ENCODE measurements around the gene TMX4.
A peak's percentile ranks its signal among the peaks of the same experiment; 100 is the strongest.
"Not testable (repeated sequence)": the region's sequence is repeated elsewhere in the genome, so short reads cannot be mapped to it uniquely, and the experiment has no call there.

Gene TMX4

DNA sequence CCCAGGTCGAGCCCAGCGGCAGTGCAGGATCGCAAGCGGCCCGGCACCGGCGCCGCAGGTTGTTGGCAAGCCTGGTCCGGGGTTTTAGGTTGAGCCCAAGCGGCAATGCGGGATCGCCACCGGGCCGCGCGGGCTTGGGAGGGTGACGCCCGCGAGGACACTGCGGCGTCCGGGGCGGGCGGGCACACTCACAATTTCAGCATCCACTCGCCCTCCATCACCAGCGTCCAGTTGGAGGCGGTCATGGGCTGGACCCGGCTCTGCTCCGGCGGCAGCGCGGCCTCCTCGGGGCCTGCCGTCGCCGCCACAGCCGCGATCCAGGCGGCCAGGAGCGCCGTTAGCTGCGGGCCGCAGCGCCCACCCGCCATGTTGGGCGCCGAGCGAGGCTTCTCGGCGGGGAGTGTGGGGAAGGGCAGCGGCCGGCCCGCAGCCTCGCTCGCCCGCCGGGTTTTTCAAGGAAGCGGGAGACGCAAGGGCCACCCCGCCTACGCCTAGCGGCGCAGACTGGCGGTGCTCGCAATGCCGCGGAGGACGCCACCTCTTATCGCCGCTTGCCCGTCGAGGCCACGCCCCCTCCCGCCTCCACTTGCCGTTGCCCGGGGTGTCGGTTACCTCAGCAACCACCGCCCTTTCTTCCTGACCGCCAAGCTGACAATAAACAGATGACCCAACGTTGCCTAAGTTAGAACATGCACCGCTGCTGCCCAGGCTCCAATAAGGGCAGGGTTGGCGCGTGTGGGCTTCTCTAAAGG lies at the start of gene TMX4:
TSS of gene TMX4 (minus strand) at position 516 of the 752 bp plus-strand sequence. CDS start at position 368, 148 bp downstream.
- DNase-seq = peak; percentile 96

- no peak for DNase-seq
Measured at GRCh38 chr20:8067082-8067481, 47.5 kb upstream of the TMX4 start.

GRCh38 chr20:8066662-8067061 lies 47.1 kb upstream of the TMX4 start:
- DNase-seq = no peak

DNA sequence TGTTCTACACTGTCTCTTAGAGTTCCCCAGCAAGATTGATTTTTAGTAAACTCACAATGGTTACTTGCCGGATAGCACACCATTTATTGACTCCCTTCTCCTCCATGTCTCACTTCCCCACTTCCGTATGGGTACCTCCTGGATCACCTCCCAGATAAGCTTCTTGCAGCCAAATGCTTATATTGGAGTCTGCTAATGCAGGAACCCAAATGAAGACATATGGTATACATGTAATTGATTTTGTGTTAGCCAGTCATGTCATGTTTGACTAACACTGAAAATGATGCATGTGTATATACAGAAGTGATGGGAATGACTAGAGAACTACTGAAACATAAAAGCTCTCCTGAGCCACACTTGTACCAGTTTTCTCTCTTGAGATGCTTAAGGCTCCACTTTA lies 46.1 kb upstream of the TMX4 start:
- no peak for DNase-seq

DNA sequence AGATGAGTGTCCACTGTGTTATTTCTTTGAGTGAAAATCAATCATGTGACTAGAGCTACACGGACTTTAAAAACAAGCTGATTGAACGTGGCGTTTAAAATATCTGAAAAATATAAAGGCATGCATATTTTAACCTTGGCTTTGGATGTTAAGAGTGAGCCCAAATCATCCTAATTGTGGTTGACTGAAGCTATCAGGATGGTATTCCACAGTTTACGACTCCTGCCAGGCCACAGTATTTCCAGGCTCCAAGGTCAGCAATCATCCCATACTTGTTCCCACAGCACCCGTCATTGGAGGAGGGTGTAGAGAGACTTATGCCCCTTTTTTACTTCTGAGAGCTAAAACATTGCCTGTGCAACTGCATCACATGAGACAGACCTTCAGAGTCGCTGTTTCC lies 43.2 kb upstream of the TMX4 start:
- DNase-seq = no peak

GRCh38 chr20:8061861-8062518 lies 42.4 kb upstream of the TMX4 start:
- no peak for DNase-seq

DNA sequence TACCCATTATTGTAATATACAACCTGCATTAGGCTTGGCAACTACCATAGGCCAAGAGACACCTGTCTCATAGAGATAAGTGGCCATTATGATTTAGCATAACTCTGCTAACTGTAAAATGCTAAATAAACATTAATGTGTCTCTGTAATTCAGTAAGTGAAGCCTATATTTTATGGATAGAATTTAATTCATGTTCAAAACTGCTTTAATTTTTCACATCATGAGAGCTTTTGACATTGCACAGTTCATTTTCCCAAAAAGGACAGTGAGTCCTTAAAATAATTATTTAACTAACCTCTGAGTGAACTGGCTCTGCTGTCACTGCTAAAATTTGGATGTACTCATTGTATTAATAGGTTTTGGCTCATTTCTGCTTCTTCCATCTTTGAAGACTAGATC lies 41.4 kb upstream of the TMX4 start:
- peak; percentile 93 for DNase-seq

DNA sequence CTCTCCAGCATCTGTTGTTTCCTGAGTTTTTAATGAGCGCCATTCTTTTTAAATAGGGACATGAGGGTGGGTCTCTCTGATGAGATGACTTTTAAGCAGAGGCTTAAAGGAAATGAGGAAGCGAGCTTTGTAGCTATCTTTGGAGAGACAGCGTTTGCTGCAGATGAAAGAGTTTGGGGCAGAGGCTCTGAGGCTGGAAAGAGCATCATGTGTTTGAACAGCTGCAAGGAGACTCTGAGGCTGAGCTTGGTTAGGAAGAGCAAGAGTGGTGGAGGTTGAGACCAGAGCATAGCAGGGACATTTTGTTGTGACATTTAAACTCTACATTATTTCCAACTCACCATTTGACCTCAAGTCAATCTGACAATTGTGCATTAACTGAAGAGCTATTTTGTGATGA lies 38.3 kb upstream of the TMX4 start:
- no peak for DNase-seq

DNA sequence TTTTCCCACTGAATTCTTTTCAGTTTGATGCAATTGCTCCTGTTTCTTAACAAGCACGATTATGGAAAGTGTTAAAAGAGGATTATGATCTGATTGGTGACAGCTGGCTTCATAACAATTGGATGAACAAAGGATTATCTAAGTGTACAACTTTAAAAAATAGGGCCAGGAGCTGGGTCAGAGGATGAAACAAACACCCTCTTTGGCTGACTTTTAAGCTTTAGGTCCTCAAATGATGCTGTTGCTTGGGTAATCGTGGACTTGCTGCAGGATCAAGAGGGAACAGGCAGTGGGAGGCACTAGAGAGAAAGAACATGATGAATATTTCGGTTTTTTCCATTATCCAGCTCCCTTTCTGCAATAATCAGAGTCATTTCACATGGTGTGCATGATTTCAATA lies 35.5 kb upstream of the TMX4 start:
- DNase-seq = no peak

DNA sequence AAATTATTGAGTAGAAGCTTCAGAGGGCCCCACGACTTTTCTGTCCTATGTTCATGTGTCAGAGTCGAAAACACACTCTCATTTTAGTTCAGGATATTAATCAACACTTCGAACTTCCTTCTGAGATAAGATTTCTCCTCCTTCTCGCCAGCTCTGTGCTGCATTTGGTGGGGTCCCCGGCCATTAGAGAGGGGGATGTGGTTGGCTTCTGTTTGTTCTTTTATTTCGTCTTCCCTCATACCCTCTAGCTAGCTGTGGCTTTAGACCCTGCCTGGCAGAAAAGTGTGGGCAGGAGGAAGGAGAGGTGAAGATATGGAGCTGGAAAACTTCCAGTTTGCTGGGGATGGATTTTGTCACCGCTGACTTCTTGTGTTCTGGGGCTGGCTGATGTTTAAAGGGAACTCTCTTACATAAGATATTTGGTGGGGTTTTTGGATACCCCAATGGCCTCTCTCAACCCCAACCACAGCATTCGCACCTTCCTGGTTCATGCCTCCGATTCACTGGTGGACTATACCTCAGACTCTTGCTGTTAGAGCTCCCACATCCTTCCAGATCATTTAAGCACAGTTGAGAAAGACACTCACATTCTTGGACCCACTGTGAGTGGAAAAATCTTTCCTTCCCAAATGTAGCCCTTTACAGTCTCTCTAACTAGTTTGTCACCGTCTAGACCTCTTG lies 30.7 kb upstream of the TMX4 start:
- no peak for DNase-seq

DNA sequence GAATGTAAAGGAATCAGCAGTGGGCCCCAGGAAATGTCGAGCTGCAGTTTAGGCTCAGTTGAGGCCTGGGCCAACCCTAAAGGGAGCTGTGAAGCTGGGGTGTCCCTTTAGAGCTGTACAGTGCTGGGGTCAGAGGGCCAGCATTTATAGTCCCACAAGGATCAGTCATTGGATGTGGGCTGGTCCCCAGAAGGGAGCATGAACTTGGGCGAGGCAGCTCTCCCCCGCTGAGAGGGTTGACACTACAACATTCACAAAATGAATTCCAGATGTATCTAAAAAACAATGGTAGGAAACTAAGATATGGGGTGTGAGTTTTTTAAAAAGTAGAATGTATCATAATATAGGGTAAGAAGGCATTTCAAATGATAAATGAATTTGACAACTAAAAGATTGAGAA lies 29.7 kb upstream of the TMX4 start:
- DNase-seq = no peak

GRCh38 chr20:8045946-8046345 lies 26.4 kb upstream of the TMX4 start:
- DNase-seq = no peak

- peak; percentile 77 for DNase-seq
Measured at GRCh38 chr20:8043687-8044282, 24.2 kb upstream of the TMX4 start.

DNA sequence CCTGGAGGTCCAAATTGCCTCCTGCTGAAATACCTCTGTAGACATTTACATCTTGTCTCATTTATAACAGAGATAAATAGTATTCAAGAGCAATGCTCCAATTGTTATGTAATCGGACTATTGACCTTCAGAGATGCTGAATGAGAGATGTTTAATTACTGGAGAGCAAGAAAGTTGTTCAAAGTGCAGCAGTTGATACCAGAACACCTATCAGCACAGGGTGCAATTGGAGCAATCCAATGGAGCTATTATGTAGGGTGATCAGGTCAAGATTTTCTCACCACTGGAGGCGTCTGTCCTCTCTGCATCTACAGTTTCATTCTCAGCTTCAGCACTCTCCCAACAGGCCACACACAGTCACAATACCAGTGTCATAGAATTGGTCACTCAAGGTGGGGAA lies 19.5 kb upstream of the TMX4 start:
- DNase-seq = no peak

- no peak for DNase-seq
Measured at GRCh38 chr20:8036771-8037170, 17.2 kb upstream of the TMX4 start.

DNA sequence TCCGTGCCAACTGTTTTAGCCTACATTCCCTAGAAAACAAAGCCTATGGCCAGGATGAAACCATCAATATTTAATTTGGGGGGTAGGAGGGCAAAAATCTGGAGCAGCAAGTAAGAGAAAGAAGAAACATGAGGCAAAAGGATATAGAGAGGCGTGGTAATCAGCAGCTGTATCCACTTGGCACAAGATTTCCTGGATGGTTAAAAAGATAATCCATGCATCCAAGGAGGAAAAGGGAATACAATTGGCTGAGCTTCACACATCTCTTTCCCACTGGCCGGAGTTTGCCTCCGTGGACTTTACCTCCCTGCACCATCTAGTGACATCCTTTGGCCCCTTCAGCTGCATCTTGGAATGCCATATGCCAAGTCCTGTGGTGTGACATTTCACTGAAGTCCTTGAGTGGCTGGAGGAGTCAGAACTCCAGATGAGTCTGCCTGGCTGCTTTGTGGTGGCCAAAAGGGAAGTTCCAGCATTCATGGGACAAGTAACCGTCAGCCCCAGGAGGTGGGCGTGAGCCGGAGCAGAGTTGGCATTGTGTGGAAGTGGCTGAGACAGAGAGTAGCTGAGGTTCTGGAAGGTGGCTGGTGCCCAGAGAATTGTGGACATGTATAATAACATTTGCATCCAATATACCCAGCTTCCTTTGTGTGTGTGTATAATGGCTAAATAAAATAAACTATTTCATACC lies 13.7 kb upstream of the TMX4 start:
- DNase-seq = no peak

DNA sequence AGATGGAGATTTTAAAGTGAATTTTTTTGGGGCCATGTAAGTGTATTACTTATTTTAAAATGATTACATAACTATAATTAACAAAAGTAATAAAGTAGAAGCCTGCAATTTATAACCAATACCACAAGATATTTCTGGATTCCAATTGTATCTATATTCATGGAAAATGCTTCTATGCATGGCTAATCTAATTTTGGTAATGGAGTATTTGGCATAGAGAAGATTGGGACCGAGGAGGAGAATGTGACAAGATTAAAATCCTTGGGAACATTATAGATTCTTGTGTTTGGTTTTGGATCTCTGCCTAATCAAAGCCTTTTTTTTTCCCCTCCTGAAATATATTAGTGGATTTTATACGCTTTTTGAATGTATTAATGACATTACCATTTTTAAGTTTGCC lies 12.9 kb upstream of the TMX4 start:
- DNase-seq = no peak

GRCh38 chr20:8031539-8031938 lies 12.0 kb upstream of the TMX4 start:
- DNase-seq = not testable (repeated sequence)

GRCh38 chr20:8021541-8022269 lies 2.1 kb upstream of the TMX4 start:
- no peak for DNase-seq

- DNase-seq = peak; percentile 80
Measured at GRCh38 chr20:8020314-8021079, 936 bp upstream of the TMX4 start.

GRCh38 chr20:8019998-8020247 lies 362 bp upstream of the TMX4 start:
- DNase-seq = no peak

- peak; percentile 78 for DNase-seq
Measured at GRCh38 chr20:8018958-8019245, 659 bp downstream of the TMX4 start.

All from NCI-H1105 treated with DMSO at 0.1 percent for 48 hours (cell line).